Neural progenitor cell (in vitro differentiated cells): ENCODE results near the gene P2RX3. TPM values are rescaled to one million over a fixed set of nuclear protein-coding genes. Genes with fewer than 3 reads are reported as not detected.

Source experiments
- DNase-seq: peaks from one replicate; pipeline ENCODE4 v3.0.0-alpha.2; 2016; ENCODE audit warnings: low spot score
- H2AFZ ChIP-seq: fragments of 200-600 bp; sonication (generic); replicated peaks from 2 replicates; pipeline ENCODE4 v1.6.1; 2016; ENCODE audit warnings: antibody characterized with exemption
- H3F3A ChIP-seq: fragments of 200-600 bp; sonication (generic); 2 replicates; pipeline ENCODE4 v1.6.1; 2016; ENCODE audit warnings: antibody characterized with exemption, low read depth
- H3K27ac ChIP-seq: fragments of 200-600 bp; sonication (generic); 2 replicates; pipeline ENCODE4 v1.5.1; 2016; ENCODE audit warnings: mild to moderate bottlenecking
- H3K27me3 ChIP-seq: fragments of 200-600 bp; sonication (generic); 2 replicates; pipeline ENCODE4 v1.6.1; 2016; ENCODE audit warnings: mild to moderate bottlenecking, moderate library complexity
- H3K36me3 ChIP-seq: fragments of 200-600 bp; sonication (generic); 2 replicates; pipeline ENCODE4 v1.5.1; 2016
- H3K4me1 ChIP-seq: fragments of 200-600 bp; sonication (generic); 2 replicates; pipeline ENCODE4 v1.6.1; 2016; ENCODE audit warnings: mixed run types
- H3K4me2 ChIP-seq: fragments of 200-600 bp; sonication (generic); 2 replicates; pipeline ENCODE4 v1.6.1; 2016
- H3K4me3 ChIP-seq: fragments of 200-600 bp; sonication (generic); 2 replicates; pipeline ENCODE4 v1.5.1; 2016
- H3K79me2 ChIP-seq: fragments of 200-600 bp; sonication (generic); 2 replicates; pipeline ENCODE4 v1.6.1; 2016; ENCODE audit warnings: low read depth
- H3K9ac ChIP-seq: fragments of 200-600 bp; sonication (generic); 2 replicates; pipeline ENCODE4 v1.6.1; 2016
- H3K9me3 ChIP-seq: fragments of 200-600 bp; sonication (generic); 2 replicates; pipeline ENCODE4 v1.5.1; 2016; ENCODE audit warnings: low read depth
- H4K20me1 ChIP-seq: fragments of 200-600 bp; sonication (generic); 2 replicates; pipeline ENCODE4 v1.6.1; 2016; ENCODE audit warnings: low read depth
- H3K27ac Mint-ChIP-seq: 3 replicates; pipeline ENCODE4 v1.8.0; 2021; ENCODE audit warnings: mixed read lengths
- H3K27me3 Mint-ChIP-seq: 2 replicates; pipeline ENCODE4 v1.8.0; 2022; ENCODE audit warnings: low read depth, mild to moderate bottlenecking, inconsistent platforms, moderate library complexity, mixed read lengths; ENCODE audit not compliant: insufficient read depth
- H3K36me3 Mint-ChIP-seq: 3 replicates; pipeline ENCODE4 v1.8.0; 2021; ENCODE audit warnings: mixed read lengths
- H3K4me1 Mint-ChIP-seq: 3 replicates; pipeline ENCODE4 v1.8.0; 2021; ENCODE audit warnings: mixed read lengths
- H3K4me3 Mint-ChIP-seq: 3 replicates; pipeline ENCODE4 v1.8.0; 2021; ENCODE audit warnings: mild to moderate bottlenecking, moderate library complexity, mixed read lengths
- H3K9me3 Mint-ChIP-seq: 3 replicates; pipeline ENCODE4 v1.8.0; 2020; ENCODE audit warnings: mixed read lengths
- EZH2 ChIP-seq: fragments of 200-600 bp; sonication (generic); IDR thresholded peaks from 2 replicates; pipeline ENCODE4 v1.6.1; 2017; ENCODE audit warnings: antibody characterized with exemption, mild to moderate bottlenecking, moderate library complexity
- EZH2phosphoT487 ChIP-seq: fragments of 200-600 bp; sonication (generic); IDR thresholded peaks from 2 replicates; pipeline ENCODE4 v1.6.1; 2017; ENCODE audit warnings: antibody characterized with exemption
- total RNA-seq: library from RNA; depleted of rRNA; stranded (reverse); fragments of >200 nt; gene quantifications from 2 replicates; pipeline ENCODE4 v1.2.3, GENCODE V29; 2015; ENCODE audit warnings: low replicate concordance
- TF ChIP-seq, protein P1 (sequence below): fragments of 200-600 bp; sonication (generic); IDR thresholded peaks from 2 replicates; pipeline ENCODE4 v1.5.1; 2017; ENCODE audit warnings: antibody characterized with exemption, mild to moderate bottlenecking

P2RX3 gene
- total RNA-seq, 1 donor from 2014 or later = 2.4 TPM

DNA sequence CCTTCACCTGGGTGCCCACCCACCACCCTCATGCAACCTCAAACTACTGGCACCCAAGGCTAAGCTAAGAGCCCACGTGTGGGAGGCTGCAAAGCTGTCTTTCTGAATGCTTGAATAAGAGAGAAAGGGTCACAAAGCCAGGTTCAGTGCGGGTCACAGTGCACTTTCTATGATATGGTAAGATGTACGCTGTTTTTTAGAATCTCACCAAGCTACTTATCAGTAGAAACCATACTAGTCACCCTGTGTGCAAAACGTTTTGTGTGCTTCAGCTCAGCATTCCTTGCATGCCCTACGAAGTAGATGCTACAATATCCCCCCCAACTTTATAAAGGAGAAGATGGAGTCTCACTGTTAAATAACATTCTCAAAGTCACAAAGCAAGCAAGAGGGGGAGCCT, 14.9 kb downstream of the P2RX3 start:
- Histone ChIP-seq H3K4me2 (peak overlapping the region; percentile 51), H3F3A (peaks cover 30% of the 10 kb centered on the region), H4K20me1 (no peaks in the 10 kb centered on the region), H3K4me3 (peak overlapping the region; percentile 16), H3K9ac (no peak overlapping the region), H3K9me3 (no peaks in the 10 kb centered on the region), H3K4me1 (peaks cover 32% of the 10 kb centered on the region), H3K27me3 (no peaks in the 10 kb centered on the region), H3K79me2 (no peaks in the 10 kb centered on the region), H3K27ac (peak overlapping the region; percentile 82), H2AFZ (peak overlapping the region; percentile 9), H3K36me3 (no peaks in the 10 kb centered on the region)
- peaks cover 31% of the 10 kb centered on the region for H3K4me1 Mint-ChIP-seq
- H3K27ac Mint-ChIP-seq = peak overlapping the region; percentile 61
- no peak for DNase-seq
- peaks cover 15% of the 10 kb centered on the region for H3K9me3 Mint-ChIP-seq
- TF ChIP-seq EZH2 = no peak
- H3K36me3 Mint-ChIP-seq = peaks cover 2% of the 10 kb centered on the region
- H3K4me3 Mint-ChIP-seq = peak overlapping the region; percentile 54
- H3K27me3 Mint-ChIP-seq = peaks cover 5% of the 10 kb centered on the region

DNA sequence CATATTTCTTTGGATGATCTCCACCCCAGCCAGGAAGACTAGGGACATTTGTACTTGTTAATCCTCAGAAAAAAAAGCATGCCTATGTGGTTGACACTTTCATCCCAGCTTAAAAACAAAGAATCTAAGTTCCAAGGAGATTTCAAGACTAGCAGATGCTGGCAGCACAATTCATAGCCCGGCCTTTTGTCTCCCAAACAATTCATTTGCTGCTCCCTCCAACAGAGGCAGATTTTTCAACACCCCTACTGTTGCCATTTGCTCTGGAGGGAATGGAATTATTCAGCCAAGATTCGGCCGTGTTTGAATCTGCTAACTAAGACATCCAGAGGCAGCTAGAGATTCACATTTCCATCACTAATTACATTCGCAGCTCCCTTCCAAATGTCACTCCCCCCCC, 15.3 kb downstream of the P2RX3 start:
- Histone ChIP-seq H3K9ac (no peak overlapping the region), H3K36me3 (no peaks in the 10 kb centered on the region), H3K79me2 (no peaks in the 10 kb centered on the region), H3K27me3 (no peaks in the 10 kb centered on the region), H3K9me3 (no peaks in the 10 kb centered on the region), H3K4me1 (peaks cover 32% of the 10 kb centered on the region), H3F3A (peaks cover 30% of the 10 kb centered on the region), H3K4me3 (peak overlapping the region; percentile 16), H3K4me2 (peak overlapping the region; percentile 51), H2AFZ (peak overlapping the region; percentile 9), H4K20me1 (no peaks in the 10 kb centered on the region), H3K27ac (peak overlapping the region; percentile 82)
- Mint-ChIP-seq H3K4me3 (peak overlapping the region; percentile 54), H3K9me3 (peaks cover 15% of the 10 kb centered on the region), H3K27ac (peak overlapping the region; percentile 61), H3K36me3 (peaks cover 2% of the 10 kb centered on the region), H3K4me1 (peaks cover 31% of the 10 kb centered on the region), H3K27me3 (peaks cover 5% of the 10 kb centered on the region)
- TF ChIP-seq EZH2 (no peak), EZH2phosphoT487 (no peak)
- TF ChIP-seq, protein P1, sequence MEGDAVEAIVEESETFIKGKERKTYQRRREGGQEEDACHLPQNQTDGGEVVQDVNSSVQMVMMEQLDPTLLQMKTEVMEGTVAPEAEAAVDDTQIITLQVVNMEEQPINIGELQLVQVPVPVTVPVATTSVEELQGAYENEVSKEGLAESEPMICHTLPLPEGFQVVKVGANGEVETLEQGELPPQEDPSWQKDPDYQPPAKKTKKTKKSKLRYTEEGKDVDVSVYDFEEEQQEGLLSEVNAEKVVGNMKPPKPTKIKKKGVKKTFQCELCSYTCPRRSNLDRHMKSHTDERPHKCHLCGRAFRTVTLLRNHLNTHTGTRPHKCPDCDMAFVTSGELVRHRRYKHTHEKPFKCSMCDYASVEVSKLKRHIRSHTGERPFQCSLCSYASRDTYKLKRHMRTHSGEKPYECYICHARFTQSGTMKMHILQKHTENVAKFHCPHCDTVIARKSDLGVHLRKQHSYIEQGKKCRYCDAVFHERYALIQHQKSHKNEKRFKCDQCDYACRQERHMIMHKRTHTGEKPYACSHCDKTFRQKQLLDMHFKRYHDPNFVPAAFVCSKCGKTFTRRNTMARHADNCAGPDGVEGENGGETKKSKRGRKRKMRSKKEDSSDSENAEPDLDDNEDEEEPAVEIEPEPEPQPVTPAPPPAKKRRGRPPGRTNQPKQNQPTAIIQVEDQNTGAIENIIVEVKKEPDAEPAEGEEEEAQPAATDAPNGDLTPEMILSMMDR = no peak
- DNase-seq = peak; percentile 70

DNA sequence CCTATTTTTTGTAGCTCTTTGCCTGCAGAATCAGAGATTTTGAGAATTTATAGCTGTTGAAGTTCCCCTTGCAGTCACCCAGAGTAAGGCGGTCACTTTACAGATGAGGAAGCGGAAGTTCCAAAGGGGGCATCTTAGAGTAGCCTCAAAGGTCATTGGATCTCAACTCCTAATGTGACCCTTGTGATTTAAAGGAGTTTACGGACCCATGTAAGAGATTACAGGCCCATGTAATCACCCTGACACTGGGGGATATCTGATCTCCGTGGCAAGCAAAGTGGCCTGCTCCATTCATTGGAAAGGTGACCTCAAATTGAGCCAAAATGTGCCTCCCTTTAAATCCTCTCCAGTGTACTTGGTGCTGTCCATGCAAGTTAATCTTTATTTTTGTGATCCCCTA, 15.7 kb downstream of the P2RX3 start:
- Mint-ChIP-seq H3K27ac (peak overlapping the region; percentile 57), H3K4me3 (peak overlapping the region; percentile 17), H3K9me3 (peaks cover 15% of the 10 kb centered on the region), H3K4me1 (peaks cover 34% of the 10 kb centered on the region), H3K36me3 (peaks cover 2% of the 10 kb centered on the region), H3K27me3 (peaks cover 7% of the 10 kb centered on the region)
- no peak overlapping the region for H3K9ac ChIP-seq
- TF ChIP-seq EZH2 (no peak), EZH2phosphoT487 (no peak)
- TF ChIP-seq, protein P1 = no peak
- no peaks in the 10 kb centered on the region for H3K79me2 ChIP-seq
- no peaks in the 10 kb centered on the region for H3K27me3 ChIP-seq
- H2AFZ ChIP-seq = peak overlapping the region; percentile 9
- H3K4me2 ChIP-seq = peak overlapping the region; percentile 51
- H3K4me3 ChIP-seq = peak overlapping the region; percentile 16
- no peaks in the 10 kb centered on the region for H3K9me3 ChIP-seq
- peaks cover 30% of the 10 kb centered on the region for H3F3A ChIP-seq
- H3K36me3 ChIP-seq = no peaks in the 10 kb centered on the region
- DNase-seq = peak; percentile 54
- H3K4me1 ChIP-seq = peaks cover 34% of the 10 kb centered on the region
- H3K27ac ChIP-seq = peak overlapping the region; percentile 82
- H4K20me1 ChIP-seq = no peaks in the 10 kb centered on the region

DNA sequence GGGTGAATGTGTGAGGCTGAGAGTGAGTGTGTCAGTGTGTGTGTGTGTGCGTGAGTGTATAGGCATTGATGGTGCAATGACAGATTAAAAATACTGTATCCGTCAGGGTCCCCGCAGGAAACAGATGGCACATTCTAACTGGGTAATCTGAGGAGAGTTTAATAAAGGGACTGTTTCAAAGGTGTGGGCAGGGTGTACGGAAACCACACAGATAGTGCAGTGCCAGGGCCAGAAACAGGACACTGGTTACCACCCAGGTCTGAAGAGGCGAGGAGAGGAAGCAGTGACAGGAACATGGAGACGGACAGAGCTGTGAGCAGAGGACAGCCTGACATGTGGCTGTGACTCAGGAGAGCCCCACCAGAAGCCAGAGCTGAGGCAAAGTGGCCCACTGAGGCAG, 16.5 kb downstream of the P2RX3 start:
- Histone ChIP-seq H3K4me1 (peaks cover 38% of the 10 kb centered on the region), H3K9ac (no peak overlapping the region), H2AFZ (no peak overlapping the region), H3K4me2 (no peak overlapping the region), H3K27ac (no peak overlapping the region), H3K9me3 (no peaks in the 10 kb centered on the region), H3K27me3 (no peaks in the 10 kb centered on the region), H3F3A (peaks cover 30% of the 10 kb centered on the region), H4K20me1 (no peaks in the 10 kb centered on the region), H3K79me2 (no peaks in the 10 kb centered on the region), H3K4me3 (no peak overlapping the region), H3K36me3 (no peaks in the 10 kb centered on the region)
- peak overlapping the region; percentile 3 for H3K27ac Mint-ChIP-seq
- peaks cover 38% of the 10 kb centered on the region for H3K4me1 Mint-ChIP-seq
- no peak for DNase-seq
- no peak for TF ChIP-seq EZH2phosphoT487
- TF ChIP-seq, protein P1 = no peak
- no peak for TF ChIP-seq EZH2
- peaks cover 2% of the 10 kb centered on the region for H3K36me3 Mint-ChIP-seq
- H3K9me3 Mint-ChIP-seq = peaks cover 15% of the 10 kb centered on the region
- no peak overlapping the region for H3K4me3 Mint-ChIP-seq
- H3K27me3 Mint-ChIP-seq = peaks cover 11% of the 10 kb centered on the region
